CD14-positive monocyte (primary cell): ENCODE measurements around the gene SLC25A26. TPM values are rescaled to one million over a fixed set of nuclear protein-coding genes. Genes with fewer than 3 reads are reported as not detected.
"Not testable (repeated sequence)": the region's sequence is repeated elsewhere in the genome, so short reads cannot be mapped to it uniquely, and the experiment has no call there.

Experiments
- DNase-seq, 3 donors: peaks; one replicate each; pipeline ENCODE4 v3.0.0-alpha.2; 2011 to 2022
- H2AFZ ChIP-seq: 2 replicates; pipeline ENCODE4 v1.6.0; 2012; ENCODE audit warnings: mild to moderate bottlenecking, low read depth, low read length, inconsistent platforms; ENCODE audit not compliant: insufficient read depth, poor library complexity, severe bottlenecking
- H3K27ac ChIP-seq, 2 donors: 1 replicate in 1 of 2; 2 replicates in 1 of 2; pipeline ENCODE4 v1.5.1; 2012 to 2013; ENCODE audit warnings: low read length in 2 of 2, control low read depth in 1 of 2, inconsistent platforms in 1 of 2, low read depth in 1 of 2, mild to moderate bottlenecking in 1 of 2
- H3K27me3 ChIP-seq, 2 donors: one replicate each; pipeline versions ENCODE4 v1.6.0 to v1.6.1; 2011 to 2013; ENCODE audit warnings: low read length in 2 of 2; ENCODE audit not compliant: control insufficient read depth in 2 of 2, insufficient read depth in 2 of 2
- H3K36me3 ChIP-seq, 2 donors: replicated peaks in 1 of 2; 1 replicate in 1 of 2; 2 replicates in 1 of 2; pipeline versions ENCODE4 v1.5.1 to v1.6.1; 2012 to 2013; ENCODE audit warnings: low read length in 2 of 2, control low read depth in 1 of 2, inconsistent platforms in 1 of 2, mild to moderate bottlenecking in 1 of 2; ENCODE audit not compliant: insufficient read depth in 2 of 2, control insufficient read depth in 1 of 2
- H3K4me1 ChIP-seq, 2 donors: 1 replicate in 1 of 2; 2 replicates in 1 of 2; pipeline versions ENCODE4 v1.5.1 to v1.6.1; 2012 to 2013; ENCODE audit warnings: low read length in 2 of 2, control low read depth in 1 of 2, inconsistent platforms in 1 of 2, mild to moderate bottlenecking in 1 of 2, moderate library complexity in 1 of 2; ENCODE audit not compliant: insufficient read depth in 2 of 2, control insufficient read depth in 1 of 2
- H3K4me2 ChIP-seq: replicated peaks from 2 replicates; pipeline ENCODE3; 2012; ENCODE audit warnings: low read length, moderate library complexity, mild to moderate bottlenecking; ENCODE audit not compliant: poor library complexity, severe bottlenecking; ENCODE audit errors: extremely low read depth
- H3K4me3 ChIP-seq, 3 experiments: fragments of 200-600 bp in 1 of 3; sonication (generic) in 1 of 3; replicated peaks in 1 of 3; 1 replicate in 2 of 3; 2 replicates in 1 of 3; pipeline ENCODE4 v1.5.1; 2011 to 2013; ENCODE audit warnings: low read length in 3 of 3, mild to moderate bottlenecking in 3 of 3, control low read depth in 2 of 3, low read depth in 2 of 3, inconsistent platforms in 1 of 3, moderate library complexity in 1 of 3
- H3K79me2 ChIP-seq: 2 replicates; pipeline ENCODE4 v1.6.0; 2012; ENCODE audit warnings: mild to moderate bottlenecking, control low read depth, inconsistent platforms, low read length, moderate library complexity; ENCODE audit not compliant: insufficient read depth
- H3K9ac ChIP-seq: 2 replicates; pipeline ENCODE4 v1.6.0; 2017; ENCODE audit warnings: low read length, mild to moderate bottlenecking; ENCODE audit not compliant: insufficient read depth, poor library complexity, severe bottlenecking
- H3K9me3 ChIP-seq, 2 donors: replicated peaks in 1 of 2; 1 replicate in 1 of 2; 2 replicates in 1 of 2; pipeline versions ENCODE4 v1.5.1 to v1.6.1; 2012 to 2013; ENCODE audit warnings: low read length in 2 of 2, control low read depth in 1 of 2; ENCODE audit not compliant: control insufficient read depth in 1 of 2, insufficient read depth in 1 of 2
- H4K20me1 ChIP-seq: 2 replicates; pipeline ENCODE4 v1.6.0; 2012; ENCODE audit warnings: mild to moderate bottlenecking, low read length, control low read depth, moderate library complexity; ENCODE audit not compliant: insufficient read depth
- H3K27ac Mint-ChIP-seq, 7 donors: one replicate each; pipeline ENCODE4 v1.8.0; 2020; ENCODE audit warnings: mild to moderate bottlenecking in 7 of 7, mixed read lengths in 7 of 7, moderate library complexity in 6 of 7, inconsistent platforms in 2 of 7
- H3K27me3 Mint-ChIP-seq, 3 donors: one replicate each; pipeline ENCODE4 v1.8.0; 2021 to 2022; ENCODE audit warnings: low read depth in 3 of 3, mild to moderate bottlenecking in 3 of 3, mixed read lengths in 3 of 3, moderate library complexity in 3 of 3, inconsistent platforms in 1 of 3
- H3K36me3 Mint-ChIP-seq, 2 donors: one replicate each; pipeline ENCODE4 v1.8.0; 2020; ENCODE audit warnings: mixed read lengths in 2 of 2, inconsistent platforms in 1 of 2, mild to moderate bottlenecking in 1 of 2
- H3K4me1 Mint-ChIP-seq: one replicate; pipeline ENCODE4 v1.8.0; 2020; ENCODE audit warnings: mild to moderate bottlenecking, mixed read lengths
- H3K4me3 Mint-ChIP-seq, 2 donors: one replicate each; pipeline ENCODE4 v1.8.0; 2020; ENCODE audit warnings: mild to moderate bottlenecking in 2 of 2, mixed read lengths in 2 of 2, moderate library complexity in 1 of 2
- H3K9me3 Mint-ChIP-seq, 7 donors: one replicate each; pipeline ENCODE4 v1.8.0; 2020 to 2022; ENCODE audit warnings: mixed read lengths in 7 of 7, mild to moderate bottlenecking in 6 of 7, moderate library complexity in 6 of 7, inconsistent platforms in 2 of 7
- WGBS: methylation state at CpG from one replicate; pipeline ENCODE4 v1.1.5; 2013; ENCODE audit warnings: missing lambda C conversion rate; ENCODE audit not compliant: insufficient coverage; 5-methylcytosine and 5-hydroxymethylcytosine counted together
- intact Hi-C, 2 donors: fragments of 100-400 bp; cut with micrococcal nuclease; formaldehyde crosslinking; loops; one replicate each; pipeline versions ENCODE4 v1.15.0 to v1.15.1; 2023
- polyA plus RNA-seq, 3 donors: library from polyadenylated mRNA; depleted of rRNA in 1 of 3; unstranded in 2 of 3; stranded (reverse) in 1 of 3; fragments of 300-500 nt in 2 of 3; fragments of >200 nt in 1 of 3; fragmentation: Illumina TruSeq in 2 of 3; gene quantifications; 1 replicate in 2 of 3; 2 replicates in 1 of 3; pipeline ENCODE4 v1.2.3, GENCODE V29; 2012 to 2021
- TF ChIP-seq, protein P1 (sequence below): fragments of 200-600 bp; IDR thresholded peaks from one replicate; pipeline ENCODE4 v1.8.0; 2022; ENCODE audit warnings: antibody characterized with exemption, mild to moderate bottlenecking

SLC25A26 gene
- polyA plus RNA-seq, 3 donors: 11.6 to 23.0 (median 14.4) TPM

- TF ChIP-seq, protein P1, sequence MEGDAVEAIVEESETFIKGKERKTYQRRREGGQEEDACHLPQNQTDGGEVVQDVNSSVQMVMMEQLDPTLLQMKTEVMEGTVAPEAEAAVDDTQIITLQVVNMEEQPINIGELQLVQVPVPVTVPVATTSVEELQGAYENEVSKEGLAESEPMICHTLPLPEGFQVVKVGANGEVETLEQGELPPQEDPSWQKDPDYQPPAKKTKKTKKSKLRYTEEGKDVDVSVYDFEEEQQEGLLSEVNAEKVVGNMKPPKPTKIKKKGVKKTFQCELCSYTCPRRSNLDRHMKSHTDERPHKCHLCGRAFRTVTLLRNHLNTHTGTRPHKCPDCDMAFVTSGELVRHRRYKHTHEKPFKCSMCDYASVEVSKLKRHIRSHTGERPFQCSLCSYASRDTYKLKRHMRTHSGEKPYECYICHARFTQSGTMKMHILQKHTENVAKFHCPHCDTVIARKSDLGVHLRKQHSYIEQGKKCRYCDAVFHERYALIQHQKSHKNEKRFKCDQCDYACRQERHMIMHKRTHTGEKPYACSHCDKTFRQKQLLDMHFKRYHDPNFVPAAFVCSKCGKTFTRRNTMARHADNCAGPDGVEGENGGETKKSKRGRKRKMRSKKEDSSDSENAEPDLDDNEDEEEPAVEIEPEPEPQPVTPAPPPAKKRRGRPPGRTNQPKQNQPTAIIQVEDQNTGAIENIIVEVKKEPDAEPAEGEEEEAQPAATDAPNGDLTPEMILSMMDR: no peak
- intact Hi-C loops: no loop called here
- H3K9me3 Mint-ChIP-seq: peaks cover 0 to 2% (median 0%) of the 10 kb centered on the region in 7 donors
Measured at GRCh38 chr3:66220066-66220465, 735 bp upstream of the SLC25A26 start.

DNA sequence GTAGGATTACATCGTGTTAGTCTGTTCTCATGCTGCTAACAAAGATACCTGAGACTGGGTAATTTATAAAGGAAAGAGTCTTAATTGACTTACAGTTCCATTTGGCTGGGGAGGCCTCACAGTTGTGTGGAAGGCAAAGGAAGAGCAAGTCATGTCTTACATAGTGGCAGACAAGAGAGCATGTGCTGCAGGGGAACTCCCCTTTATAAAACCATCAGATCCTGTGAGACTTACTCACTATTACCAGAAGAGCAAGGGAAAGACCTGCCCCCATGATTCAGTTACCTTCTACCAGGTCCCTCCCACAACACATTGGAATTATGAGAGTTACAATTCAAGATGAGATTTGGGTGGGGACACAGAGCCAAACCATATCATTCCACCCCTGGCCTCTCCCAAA lies 3.4 kb downstream of the SLC25A26 start:
- TF ChIP-seq, protein P1: no peak
- H3K27ac ChIP-seq: no peak overlapping the region
- H3K9me3 ChIP-seq: no peaks in the 10 kb centered on the region
- H3K4me2 ChIP-seq: no peak overlapping the region
- peaks cover 5% of the 10 kb centered on the region for H4K20me1 ChIP-seq
- no peak overlapping the region for H3K4me3 Mint-ChIP-seq
- peaks cover 0 to 2% of the 10 kb centered on the region in 2 donors for H3K27me3 ChIP-seq
- no peaks in the 10 kb centered on the region for H3K36me3 ChIP-seq
- H3K4me1 ChIP-seq: peaks cover 7 to 15% of the 10 kb centered on the region in 2 donors
- peaks cover 19% of the 10 kb centered on the region for H3K4me1 Mint-ChIP-seq
- no peak overlapping the region for H3K9ac ChIP-seq
- no peak overlapping the region for H3K4me3 ChIP-seq
- no peak overlapping the region for H2AFZ ChIP-seq
- WGBS: 100% methylated on average over 1 of the region's 1 CpG
- no peaks in the 10 kb centered on the region for H3K9me3 Mint-ChIP-seq
- intact Hi-C loops: no loop called here
- H3K36me3 Mint-ChIP-seq: peaks cover 5 to 15% of the 10 kb centered on the region in 2 donors
- peaks cover 0 to 2% (median 2%) of the 10 kb centered on the region in 3 donors for H3K27me3 Mint-ChIP-seq
- DNase-seq: peak in 1 of 3 donors; percentile 17
- H3K79me2 ChIP-seq: no peaks in the 10 kb centered on the region
- no peak overlapping the region for H3K27ac Mint-ChIP-seq

More at GRCh38 chr3:66220066-66220465, 735 bp upstream of the SLC25A26 start:
- no peaks in the 10 kb centered on the region for H3K79me2 ChIP-seq
- peaks cover 11% of the 10 kb centered on the region for H3K4me1 Mint-ChIP-seq
- H3K27me3 Mint-ChIP-seq: peaks cover 0 to 9% (median 7%) of the 10 kb centered on the region in 3 donors
- H3K4me3 ChIP-seq: peak overlapping the region in 1 of 3 experiments; percentile 79
- H3K27ac Mint-ChIP-seq: no peak overlapping the region
- H3K9ac ChIP-seq: no peak overlapping the region
- H3K27ac ChIP-seq: no peak overlapping the region
- H3K27me3 ChIP-seq: peaks cover 2 to 4% of the 10 kb centered on the region in 2 donors
- no peaks in the 10 kb centered on the region for H3K36me3 ChIP-seq
- no peaks in the 10 kb centered on the region for H3K9me3 ChIP-seq
- 73% methylated on average over 2 of the region's 5 CpGs for WGBS
- H3K4me1 ChIP-seq: peaks cover 7 to 8% of the 10 kb centered on the region in 2 donors
- peak overlapping the region; percentile 71 for H3K4me2 ChIP-seq
- no peak for DNase-seq
- H2AFZ ChIP-seq: no peak overlapping the region
- H4K20me1 ChIP-seq: no peaks in the 10 kb centered on the region
- H3K36me3 Mint-ChIP-seq: peaks cover 5 to 15% of the 10 kb centered on the region in 2 donors
- H3K4me3 Mint-ChIP-seq: no peak overlapping the region

DNA sequence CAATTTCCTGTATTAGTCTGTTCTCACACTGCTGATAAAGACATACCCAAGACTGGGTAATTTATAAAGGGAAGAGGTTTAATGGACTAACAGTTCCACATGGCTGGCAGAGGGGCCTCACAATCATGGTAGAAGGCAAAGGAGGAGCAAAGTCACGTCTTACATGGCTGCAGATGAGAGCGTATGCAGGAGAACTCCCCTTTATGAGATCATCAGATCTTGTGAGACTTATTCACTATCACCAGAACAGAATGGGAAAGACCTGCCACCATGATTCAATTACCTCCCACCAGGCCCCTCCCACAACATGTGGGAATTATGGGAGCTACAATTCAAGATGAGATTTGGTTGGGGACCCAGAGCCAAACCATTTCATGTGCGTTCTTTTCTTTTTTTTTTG lies 5.3 kb downstream of the SLC25A26 start:
- H3K36me3 ChIP-seq, H3K27ac ChIP-seq, H3K27me3 Mint-ChIP-seq, H3K9me3 ChIP-seq, H3K9me3 Mint-ChIP-seq, H3K9ac ChIP-seq, H3K27me3 ChIP-seq, intact Hi-C loops, H4K20me1 ChIP-seq, H3K4me3 Mint-ChIP-seq, H3K27ac Mint-ChIP-seq, H3K4me2 ChIP-seq, H3K79me2 ChIP-seq, H3K4me3 ChIP-seq, H2AFZ ChIP-seq: not testable (repeated sequence)
- Mint-ChIP-seq H3K36me3 (peaks cover 5 to 19% of the 10 kb centered on the region in 2 donors), H3K4me1 (peaks cover 15% of the 10 kb centered on the region)
- 100% methylated on average over 2 of the region's 3 CpGs for WGBS
- H3K4me1 ChIP-seq: peaks cover 5 to 13% of the 10 kb centered on the region in 2 donors
- DNase-seq: peak in 1 of 3 donors; percentile 6
